Suppressor macrophage treated with lipopolysaccharide for 1 hour (primary cell): Measurements from ENCODE around the gene HIP1.
"Not testable (repeated sequence)": the region's sequence is repeated elsewhere in the genome, so short reads cannot be mapped to it uniquely, and the experiment has no call there.

Experiments used
- DNase-seq, 3 donors: peaks; one replicate each; pipeline ENCODE4 v3.0.0-alpha.2; 2020 to 2022

HIP1 gene

GRCh38 chr7:75608451-75609122 is 130.2 kb downstream of the HIP1 start:
- DNase-seq, result no peak

GRCh38 chr7:75604408-75604807 is 134.3 kb downstream of the HIP1 start:
- DNase-seq, result peak in 1 of 3 donors; percentile 44

DNA sequence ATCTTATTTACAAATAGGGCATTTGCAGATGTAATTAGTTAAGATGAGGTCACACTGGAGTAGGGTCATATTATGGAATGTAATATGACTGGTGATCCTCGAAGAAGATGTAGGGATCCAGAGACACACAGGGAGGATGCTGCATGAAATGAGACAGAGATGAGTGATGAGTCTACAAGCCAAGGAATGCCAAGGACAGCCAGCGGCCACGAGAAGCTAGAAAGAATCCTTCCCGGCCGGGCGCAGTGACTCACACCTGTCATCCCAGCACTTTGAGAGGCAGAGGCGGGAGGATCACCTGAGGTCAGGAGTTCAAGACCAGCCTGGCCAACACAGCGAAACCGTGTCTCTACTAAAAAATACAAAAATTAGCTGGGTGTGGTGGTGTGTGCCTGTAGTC is 135.9 kb downstream of the HIP1 start:
- DNase-seq, result not testable (repeated sequence)

DNA sequence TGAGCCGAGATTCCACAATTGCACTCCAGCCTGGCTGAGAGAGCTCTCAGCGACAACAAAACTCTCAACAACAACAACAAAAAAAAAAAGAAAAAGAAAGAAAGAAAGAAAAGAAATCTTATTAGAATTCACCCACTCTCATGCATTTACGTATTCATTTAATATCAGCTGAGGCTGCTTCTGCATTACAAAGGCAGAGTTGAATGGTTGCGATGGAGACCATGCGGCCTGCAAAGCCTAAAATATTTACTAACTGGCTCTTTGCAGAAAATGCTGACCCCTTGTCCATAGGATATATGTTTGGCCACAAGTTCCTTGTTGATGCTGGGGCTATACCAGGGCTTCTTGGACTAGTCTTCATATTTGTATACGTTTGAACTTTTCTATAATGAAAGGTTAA is 137.2 kb downstream of the HIP1 start:
- DNase-seq, result no peak

GRCh38 chr7:75600748-75601147 is 138.0 kb downstream of the HIP1 start:
- not testable (repeated sequence) for DNase-seq

- DNase-seq, result no peak
These were observed 139.4 kb downstream of the HIP1 start for GRCh38 chr7:75599244-75599781.

DNA sequence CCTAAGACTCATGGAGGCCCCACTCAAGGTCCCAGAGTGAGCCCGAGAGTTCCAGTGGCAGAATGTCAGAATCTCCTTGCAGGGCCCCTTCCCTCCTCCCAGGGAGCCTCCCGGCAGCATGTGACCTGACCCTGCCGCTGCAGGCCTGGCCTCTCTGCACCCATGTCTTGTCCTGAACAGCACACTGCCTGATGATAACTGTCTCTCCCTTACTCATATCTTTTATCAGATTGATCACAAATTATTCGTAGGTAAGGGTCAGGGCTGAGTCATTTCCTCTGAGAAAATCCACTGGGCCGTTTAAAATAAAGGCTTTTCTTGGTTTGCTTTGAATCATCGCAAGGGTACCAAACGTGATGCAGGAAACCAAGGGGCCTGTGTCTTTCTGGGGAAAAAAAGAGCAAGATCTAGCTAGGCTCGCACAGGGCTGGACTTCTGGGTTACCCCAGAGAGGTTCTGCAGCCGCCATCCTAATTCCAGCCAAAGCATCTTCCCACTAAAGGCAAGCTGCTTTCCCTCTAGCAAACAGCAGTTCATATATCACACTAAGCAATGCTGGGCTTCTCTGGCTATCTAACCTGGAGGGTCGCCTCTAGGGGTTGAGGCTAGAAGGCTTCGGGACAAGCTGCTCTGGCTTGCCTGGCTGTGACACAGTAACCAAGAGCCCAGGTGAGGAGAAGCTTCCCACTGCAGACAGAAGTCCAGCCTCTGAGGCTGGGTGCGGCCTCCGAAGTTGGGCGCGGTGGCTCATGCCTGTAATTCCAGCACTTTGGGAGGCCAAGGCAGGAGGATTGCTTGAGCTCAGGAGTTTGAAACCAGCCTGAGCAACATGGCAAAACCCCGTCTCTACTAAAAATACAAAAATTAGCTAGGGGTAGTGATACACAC is 141.8 kb downstream of the HIP1 start:
- DNase-seq, result no peak

DNA sequence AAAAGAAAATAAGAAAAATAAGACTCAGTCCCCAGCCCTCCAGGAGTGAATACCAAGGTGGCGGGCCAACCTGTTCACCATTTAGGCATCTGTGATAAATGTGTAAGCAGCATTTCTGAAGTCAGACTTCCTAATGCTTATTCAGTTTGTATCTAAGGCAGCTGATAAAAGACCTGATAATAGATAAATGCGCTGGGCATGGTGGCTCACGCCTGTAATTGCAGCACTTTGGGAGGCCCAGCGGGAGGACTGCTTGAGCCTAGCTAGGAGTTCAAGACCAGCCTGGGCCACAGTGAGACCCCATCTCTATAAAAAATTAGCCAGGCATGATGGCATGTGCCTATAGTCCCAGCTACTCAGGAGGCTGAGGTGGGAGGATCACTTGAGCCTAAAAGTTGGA is 143.0 kb downstream of the HIP1 start:
- no peak for DNase-seq

GRCh38 chr7:75593500-75594184 is 145.1 kb downstream of the HIP1 start:
- not testable (repeated sequence) for DNase-seq

DNA sequence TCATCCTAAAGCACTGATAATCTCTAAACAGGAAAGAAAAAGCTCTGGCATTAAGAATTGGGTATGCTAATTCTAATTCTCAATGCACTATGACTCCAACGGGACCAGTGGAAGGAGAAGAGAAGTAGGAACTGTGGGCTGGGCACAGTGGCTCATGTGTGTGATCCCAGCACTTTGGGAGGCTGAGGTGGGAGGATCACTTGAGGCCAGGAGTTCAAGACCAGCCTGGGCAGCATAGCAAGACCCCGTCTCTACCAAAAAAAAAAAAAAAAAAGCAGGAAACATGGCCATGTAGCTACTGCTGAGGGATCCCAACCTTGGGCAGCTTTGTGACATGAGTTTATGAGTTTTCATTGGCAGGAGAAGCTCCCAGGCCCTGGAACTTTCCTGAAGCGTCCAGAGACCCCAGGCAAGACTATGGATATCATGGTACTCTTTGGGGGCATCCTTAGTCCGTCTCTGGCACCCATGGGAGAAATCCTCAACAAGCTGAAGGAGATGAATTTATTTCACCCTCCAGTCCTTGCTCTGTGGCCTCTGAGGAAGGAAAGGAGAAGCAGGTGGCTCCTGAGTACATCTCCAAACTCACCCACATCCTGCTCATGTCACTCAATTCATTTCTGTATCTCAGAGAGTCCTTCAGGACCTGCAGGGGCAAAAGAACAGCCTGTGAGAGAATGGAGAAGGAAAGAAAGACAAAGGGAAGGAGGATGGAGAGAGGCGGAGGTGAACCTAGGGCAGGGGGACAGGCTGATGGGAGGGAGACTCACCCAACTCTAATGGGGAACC is 147.1 kb downstream of the HIP1 start:
- no peak for DNase-seq

DNA sequence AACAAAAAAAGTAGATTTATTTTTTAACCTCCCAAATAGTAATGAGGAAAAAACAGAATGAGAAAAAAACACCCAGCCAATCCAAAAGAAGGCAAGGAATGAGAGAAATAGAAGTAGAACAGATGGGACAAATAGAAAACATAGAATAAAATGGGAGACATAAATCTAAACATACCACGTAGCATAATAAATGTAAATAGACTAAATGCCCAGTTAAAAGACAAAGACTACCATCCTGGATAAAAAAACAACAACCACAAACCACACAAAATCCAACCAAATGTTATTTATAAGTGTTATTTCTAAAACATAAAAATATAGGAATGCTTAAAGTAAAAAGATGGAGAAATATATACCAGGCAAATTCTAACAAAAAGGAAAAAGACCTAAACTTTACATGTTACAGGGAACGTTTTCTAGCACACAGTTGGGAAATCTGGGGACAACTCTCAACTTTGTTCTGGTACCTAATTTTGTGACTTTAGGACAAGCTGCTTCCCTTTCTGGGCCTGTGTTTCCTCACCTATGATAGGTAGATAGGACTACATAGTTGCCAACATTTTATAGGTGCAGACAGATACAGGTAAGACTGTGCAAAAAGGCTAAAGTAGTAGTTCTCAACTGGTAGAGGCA is 148.3 kb downstream of the HIP1 start:
- no peak for DNase-seq

DNA sequence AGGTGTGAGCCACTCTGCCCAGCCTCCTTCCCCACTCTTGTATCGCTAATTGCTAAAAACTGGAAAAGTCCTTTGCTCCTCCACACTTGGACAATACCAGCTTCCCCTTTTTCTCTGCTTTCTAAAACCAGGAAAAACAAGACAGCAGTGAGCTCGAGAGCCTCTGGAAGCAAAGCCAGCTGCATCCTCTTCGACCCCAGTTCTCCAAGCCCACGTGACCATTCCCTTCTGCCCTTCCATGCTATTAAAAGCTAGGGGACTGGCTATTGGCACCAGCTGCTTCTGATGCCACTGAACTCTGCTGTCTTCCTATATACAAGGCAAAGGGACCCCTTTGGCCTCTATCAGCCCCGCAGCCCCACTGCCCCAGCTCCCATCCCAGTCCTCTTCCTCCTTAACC is 154.4 kb downstream of the HIP1 start:
- peak; percentile 33 to 39 (median 39) for DNase-seq

GRCh38 chr7:75583255-75583654 is 155.5 kb downstream of the HIP1 start:
- no peak for DNase-seq

DNA sequence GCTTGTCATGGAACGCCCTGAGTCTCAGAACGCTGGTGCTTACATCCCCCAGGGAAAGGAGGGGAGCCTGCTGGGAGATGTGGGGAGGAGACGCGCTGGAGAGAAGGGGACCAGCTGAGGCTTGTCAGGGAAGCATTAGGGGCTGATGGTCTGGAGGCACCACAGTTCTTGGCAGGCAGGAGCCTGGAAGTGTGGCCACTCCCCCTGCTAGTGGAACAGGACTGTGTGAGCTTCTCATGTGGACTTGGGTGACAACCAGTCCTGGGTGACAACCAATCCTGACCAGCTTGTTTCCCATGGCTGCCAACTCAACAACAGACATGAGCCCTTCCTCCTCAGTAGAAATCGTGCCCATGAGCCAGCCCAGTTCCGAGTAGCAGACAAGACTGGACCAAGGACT is 158.8 kb downstream of the HIP1 start:
- no peak for DNase-seq

DNA sequence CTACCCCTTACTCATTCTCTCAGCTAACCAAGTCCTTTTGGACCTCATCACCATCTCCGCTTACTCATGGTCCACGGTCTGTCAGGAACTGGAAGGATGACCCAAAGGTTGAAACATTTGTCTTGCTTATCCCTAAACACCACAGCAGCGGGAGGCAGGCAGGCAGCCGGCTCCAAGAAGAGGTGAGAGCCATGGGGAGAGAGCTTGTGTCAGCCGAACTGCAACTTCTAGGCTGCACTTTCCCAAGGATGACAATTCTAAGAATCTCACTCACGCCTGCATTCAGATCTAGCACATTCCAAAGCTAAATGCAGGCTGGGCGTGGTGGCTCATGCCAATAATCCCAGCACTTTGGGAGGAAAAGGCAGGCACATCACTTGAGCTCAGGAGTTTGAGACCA is 160.7 kb downstream of the HIP1 start:
- DNase-seq, result no peak

- no peak for DNase-seq
These were observed 163.1 kb downstream of the HIP1 start for GRCh38 chr7:75575488-75576121.

GRCh38 chr7:75573477-75574019 is 165.2 kb downstream of the HIP1 start:
- no peak for DNase-seq

- no peak for DNase-seq
These were observed 165.9 kb downstream of the HIP1 start for GRCh38 chr7:75572814-75573213.

GRCh38 chr7:75572396-75572795 is 166.3 kb downstream of the HIP1 start:
- no peak for DNase-seq

DNA sequence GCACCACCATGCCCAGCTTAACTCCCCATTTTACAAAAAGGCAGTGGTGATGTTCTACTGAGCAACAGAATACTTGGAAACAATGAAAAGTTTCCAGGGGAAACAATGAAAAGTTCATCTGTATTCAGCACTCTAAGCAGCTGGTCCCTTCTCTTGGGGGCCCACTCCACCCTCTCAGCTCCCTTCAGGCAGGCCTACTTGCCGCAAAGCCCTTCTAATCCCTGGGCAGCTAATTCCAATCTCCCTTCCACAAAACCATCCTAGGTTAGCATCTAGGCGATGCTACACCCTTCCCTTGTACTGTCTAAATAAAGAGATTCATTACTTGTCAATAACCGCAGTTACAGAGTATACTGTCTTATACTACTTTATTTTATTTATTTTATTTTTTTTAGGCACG is 167.5 kb downstream of the HIP1 start:
- DNase-seq, result no peak

DNA sequence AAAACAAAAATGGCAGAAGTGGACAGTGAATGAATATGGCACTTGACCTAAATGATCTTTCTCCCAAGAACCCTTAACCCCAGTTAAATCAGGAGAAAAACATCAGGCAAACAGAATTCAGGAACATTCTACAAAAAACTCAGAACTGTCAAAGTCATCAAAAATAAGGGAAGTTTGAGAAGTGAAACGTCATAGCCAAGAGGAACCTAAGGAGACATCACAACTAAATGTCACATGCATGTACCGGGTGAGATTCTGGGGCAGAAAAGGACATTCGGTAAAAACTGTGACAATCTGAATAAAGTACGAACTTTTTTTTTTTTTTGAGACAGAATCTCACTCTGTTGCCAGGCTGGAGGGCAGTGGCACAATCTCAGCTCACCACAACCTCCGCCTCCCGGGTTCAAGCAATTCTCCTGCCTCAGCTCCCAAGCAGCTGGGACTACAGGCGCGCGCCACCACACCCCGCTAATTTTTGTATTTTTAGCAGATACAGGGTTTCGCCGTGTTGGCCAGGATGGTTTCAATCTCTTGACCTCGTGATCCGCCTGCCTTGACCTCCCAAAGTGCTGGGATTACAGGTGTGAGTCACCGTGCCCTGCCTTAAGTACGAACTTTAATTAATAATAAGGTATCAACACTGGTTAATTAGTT is 169.0 kb downstream of the HIP1 start:
- peak; percentile 62 to 84 (median 83) for DNase-seq
